Brain microvascular endothelial cell (primary cell): ENCODE data around the gene ZNHIT3.

Source experiments
- DNase-seq: peaks from one replicate; pipeline ENCODE4 v3.0.0-alpha.2; 2020
- H3K27ac ChIP-seq: fragments of 250-450 bp; sonication (Bioruptor Pico); 2 replicates; pipeline ENCODE4 v1.5.1; 2020; ENCODE audit warnings: mild to moderate bottlenecking, moderate library complexity
- H3K27me3 ChIP-seq: fragments of 250-450 bp; sonication (Bioruptor Pico); replicated peaks from 2 replicates; pipeline ENCODE4 v1.5.1; 2020; ENCODE audit warnings: mild to moderate bottlenecking
- H3K36me3 ChIP-seq: fragments of 250-450 bp; sonication (Bioruptor Pico); replicated peaks from 2 replicates; pipeline ENCODE4 v1.5.1; 2020; ENCODE audit warnings: mild to moderate bottlenecking
- H3K4me3 ChIP-seq: 2 replicates; pipeline ENCODE4 v1.5.1; 2011; ENCODE audit warnings: low read depth, mild to moderate bottlenecking, control low read depth, low read length, moderate library complexity
- CTCF ChIP-seq: IDR thresholded peaks from 2 replicates; pipeline ENCODE4 v1.5.1; 2011; ENCODE audit warnings: low read depth, mild to moderate bottlenecking, moderate library complexity, low read length, control low read depth, inconsistent platforms; ENCODE audit errors: missing control alignments
- in situ Hi-C: cut with HindIII; loops from 2 replicates; pipeline ENCODE4 v1.10.0; 2017; ENCODE audit warnings: low sequenced_read_pairs, low pct_ligation_motif_present

The ZNHIT3 gene

GRCh38 chr17:36501963-36502362 is 15.5 kb downstream of the ZNHIT3 start:
- H3K27me3 ChIP-seq = no peaks in the 10 kb centered on the region
- in situ Hi-C loops = no loop called here
- H3K4me3 ChIP-seq = no peak overlapping the region
- no peak for TF ChIP-seq CTCF
- H3K27ac ChIP-seq = no peak overlapping the region
- H3K36me3 ChIP-seq = peaks cover 21% of the 10 kb centered on the region
- no peak for DNase-seq

- no peak for DNase-seq
- Histone ChIP-seq H3K27ac (no peak overlapping the region), H3K36me3 (peaks cover 16% of the 10 kb centered on the region), H3K27me3 (no peaks in the 10 kb centered on the region), H3K4me3 (no peak overlapping the region)
- in situ Hi-C loops = no loop called here
- no peak for TF ChIP-seq CTCF
Measured at GRCh38 chr17:36503456-36504155, 17.1 kb downstream of the ZNHIT3 start.

DNA sequence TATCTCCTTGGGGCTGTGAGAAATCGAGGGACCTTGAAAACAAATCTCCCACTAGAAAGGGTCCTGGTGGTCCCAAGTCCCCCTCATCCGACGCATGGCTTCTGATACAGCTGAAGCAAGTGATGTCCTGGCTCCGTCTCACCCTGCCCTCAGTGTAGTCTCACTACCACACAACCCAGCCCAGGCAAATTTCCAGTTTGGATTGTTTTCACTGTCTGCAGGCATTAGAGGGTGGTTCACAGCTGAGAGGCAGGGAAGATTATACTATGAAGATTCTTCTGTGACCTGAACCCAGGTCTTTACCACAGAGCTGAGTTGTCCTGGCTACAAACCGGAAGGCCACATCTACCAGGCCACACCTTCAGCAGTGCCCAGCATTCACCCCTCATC is 17.7 kb downstream of the ZNHIT3 start:
- H3K27me3 ChIP-seq = no peaks in the 10 kb centered on the region
- TF ChIP-seq CTCF = no peak
- H3K36me3 ChIP-seq = peaks cover 16% of the 10 kb centered on the region
- in situ Hi-C loops = no loop called here
- H3K27ac ChIP-seq = no peak overlapping the region
- H3K4me3 ChIP-seq = no peak overlapping the region
- no peak for DNase-seq

GRCh38 chr17:36505171-36505570 is 18.7 kb downstream of the ZNHIT3 start:
- Histone ChIP-seq H3K27me3 (no peaks in the 10 kb centered on the region), H3K4me3 (no peak overlapping the region), H3K27ac (no peak overlapping the region), H3K36me3 (peaks cover 16% of the 10 kb centered on the region)
- no peak for DNase-seq
- no peak for TF ChIP-seq CTCF
- in situ Hi-C loops = no loop called here

GRCh38 chr17:36506249-36506826 is 19.9 kb downstream of the ZNHIT3 start:
- no peak overlapping the region for H3K27ac ChIP-seq
- no peak for DNase-seq
- no peaks in the 10 kb centered on the region for H3K27me3 ChIP-seq
- peaks cover 12% of the 10 kb centered on the region for H3K36me3 ChIP-seq
- no peak overlapping the region for H3K4me3 ChIP-seq
- in situ Hi-C loops = no loop called here
- TF ChIP-seq CTCF = no peak

DNA sequence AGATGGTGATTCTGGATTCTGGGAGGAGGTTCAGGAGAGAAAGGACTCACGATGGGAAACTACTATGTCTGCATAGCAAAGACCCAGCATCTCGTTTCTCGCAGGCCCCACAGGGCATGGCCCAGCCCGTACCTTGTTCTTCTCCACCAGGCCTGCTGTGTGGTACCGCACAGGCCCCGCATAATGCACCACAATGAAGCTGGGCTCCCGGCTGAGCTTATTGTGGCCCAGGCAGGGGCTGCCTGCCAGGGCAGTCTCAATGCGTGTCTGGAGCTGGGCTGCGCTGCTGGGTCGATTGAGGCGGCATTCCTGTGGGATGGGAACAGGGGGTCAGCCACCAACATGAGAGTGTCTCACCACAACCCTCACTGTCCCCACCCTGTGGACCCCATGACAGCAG is 20.4 kb downstream of the ZNHIT3 start:
- DNase-seq = no peak
- Histone ChIP-seq H3K36me3 (peaks cover 12% of the 10 kb centered on the region), H3K4me3 (no peak overlapping the region), H3K27ac (no peak overlapping the region), H3K27me3 (no peaks in the 10 kb centered on the region)
- no peak for TF ChIP-seq CTCF
- in situ Hi-C loops = no loop called here
